ENCODE measurements around the gene CES4A.
A peak's percentile ranks its signal among the peaks of the same experiment; 100 is the strongest.
"Not testable (repeated sequence)": the region's sequence is repeated elsewhere in the genome, so short reads cannot be mapped to it uniquely, and the experiment has no call there.

CES4A gene

DNA sequence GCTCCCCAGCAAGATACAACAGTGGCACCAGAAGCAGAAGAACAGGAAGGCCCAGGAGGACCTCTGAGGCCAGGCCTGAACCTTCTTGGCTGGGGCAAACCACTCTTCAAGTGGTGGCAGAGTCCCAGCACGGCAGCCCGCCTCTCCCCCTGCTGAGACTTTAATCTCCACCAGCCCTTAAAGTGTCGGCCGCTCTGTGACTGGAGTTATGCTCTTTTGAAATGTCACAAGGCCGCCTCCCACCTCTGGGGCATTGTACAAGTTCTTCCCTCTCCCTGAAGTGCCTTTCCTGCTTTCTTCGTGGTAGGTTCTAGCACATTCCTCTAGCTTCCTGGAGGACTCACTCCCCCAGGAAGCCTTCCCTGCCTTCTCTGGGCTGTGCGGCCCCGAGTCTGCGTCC lies 15.4 kb upstream of the CES4A start:
- no peaks in the 10 kb centered on the region for H3K79me2 ChIP-seq (ENCODE audit: control insufficient read depth, insufficient read depth, low read length, unreplicated experiment)
- H3K27ac ChIP-seq (ENCODE audit: low read depth, low read length), result no peak overlapping the region
- H3K4me1 ChIP-seq (ENCODE audit: control insufficient read depth, insufficient read depth, low read length, unreplicated experiment), result peaks cover 4% of the 10 kb centered on the region
- no peak overlapping the region for H3K4me3 ChIP-seq (ENCODE audit: low read depth, low read length)
- no peak overlapping the region for H2AFZ ChIP-seq (ENCODE audit: low read length, unreplicated experiment)
- no peaks in the 10 kb centered on the region for H3K36me3 ChIP-seq (ENCODE audit: insufficient read depth, low read length)
- no peaks in the 10 kb centered on the region for H3K27me3 ChIP-seq (ENCODE audit: insufficient read depth, low read length)

DNA sequence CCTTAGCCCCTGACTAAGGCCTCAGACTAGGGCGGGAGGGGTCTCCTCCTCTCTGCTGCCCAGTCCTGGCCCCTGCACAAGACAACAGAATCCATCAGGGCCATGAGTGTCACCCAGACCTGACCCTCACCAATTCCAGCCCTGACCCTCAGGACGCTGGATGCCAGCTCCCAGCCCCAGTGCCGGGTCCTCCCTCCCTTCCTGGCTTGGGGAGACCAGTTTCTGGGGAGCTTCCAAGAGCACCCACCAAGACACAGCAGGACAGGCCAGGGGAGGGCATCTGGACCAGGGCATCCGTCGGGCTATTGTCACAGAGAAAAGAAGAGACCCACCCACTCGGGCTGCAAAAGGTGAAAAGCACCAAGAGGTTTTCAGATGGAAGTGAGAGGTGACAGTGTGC lies 14.7 kb upstream of the CES4A start:
- Histone ChIP-seq H3K27me3 (ENCODE audit: insufficient read depth, low read length) (no peaks in the 10 kb centered on the region), H3K4me1 (ENCODE audit: control insufficient read depth, insufficient read depth, low read length, unreplicated experiment) (peaks cover 6% of the 10 kb centered on the region), H3K79me2 (ENCODE audit: control insufficient read depth, insufficient read depth, low read length, unreplicated experiment) (no peaks in the 10 kb centered on the region), H3K27ac (ENCODE audit: low read depth, low read length) (no peak overlapping the region), H3K36me3 (ENCODE audit: insufficient read depth, low read length) (no peaks in the 10 kb centered on the region), H2AFZ (ENCODE audit: low read length, unreplicated experiment) (no peak overlapping the region), H3K4me3 (ENCODE audit: low read depth, low read length) (no peak overlapping the region)

DNA sequence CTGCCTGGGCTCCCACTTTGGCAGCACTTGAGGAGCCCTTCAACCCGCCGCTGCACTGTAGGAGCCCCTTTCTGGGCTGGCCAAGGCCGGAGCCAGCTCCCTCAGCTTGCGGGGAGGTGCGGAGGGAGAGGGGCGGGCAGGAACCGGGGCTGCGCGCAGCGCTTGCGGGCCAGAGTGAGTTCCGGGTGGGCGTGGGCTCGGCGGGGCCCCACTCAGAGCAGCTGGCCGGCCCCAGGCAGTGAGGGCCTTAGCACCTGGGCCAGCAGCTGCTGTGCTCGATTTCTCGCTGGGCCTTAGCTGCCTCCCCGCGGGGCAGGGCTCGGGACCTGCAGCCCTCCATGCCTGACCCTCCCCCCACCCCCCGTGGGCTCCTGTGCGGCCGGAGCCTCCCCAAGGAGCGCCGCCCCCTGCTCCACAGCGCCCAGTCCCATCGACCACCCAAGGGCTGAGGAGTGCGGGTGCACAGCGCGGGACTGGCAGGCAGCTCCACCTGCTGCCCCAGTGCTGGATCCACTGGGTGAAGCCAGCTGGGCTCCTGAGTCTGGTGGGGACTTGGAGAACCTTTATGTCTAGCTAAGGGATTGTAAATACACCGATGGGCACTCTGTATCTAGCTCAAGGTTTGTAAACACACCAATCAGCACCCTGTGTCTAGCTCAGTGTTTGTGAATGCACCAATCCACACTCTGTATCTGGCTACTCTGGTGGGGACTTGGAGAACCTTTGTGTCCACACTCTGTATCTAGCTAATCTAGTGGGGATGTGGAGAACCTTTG lies 14.0 kb upstream of the CES4A start:
- not testable (repeated sequence) for H3K27ac ChIP-seq (ENCODE audit: low read depth, low read length)

DNA sequence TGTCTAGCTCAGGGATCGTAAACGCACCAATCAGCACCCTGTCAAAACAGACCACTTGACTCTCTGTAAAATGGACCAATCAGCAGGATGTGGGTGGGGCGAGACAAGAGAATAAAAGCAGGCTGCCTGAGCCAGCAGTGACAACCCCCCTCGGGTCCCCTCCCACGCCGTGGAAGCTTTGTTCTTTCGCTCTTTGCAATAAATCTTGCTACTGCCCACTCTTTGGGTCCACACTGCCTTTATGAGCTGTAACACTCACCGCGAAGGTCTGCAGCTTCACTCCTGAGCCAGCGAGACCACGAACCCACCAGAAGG lies 13.5 kb upstream of the CES4A start:
- not testable (repeated sequence) for H3K27ac ChIP-seq (ENCODE audit: low read depth, low read length); H2AFZ ChIP-seq (ENCODE audit: low read length, unreplicated experiment); H3K36me3 ChIP-seq (ENCODE audit: insufficient read depth, low read length); H3K4me3 ChIP-seq (ENCODE audit: low read depth, low read length); H3K27me3 ChIP-seq (ENCODE audit: insufficient read depth, low read length); H3K79me2 ChIP-seq (ENCODE audit: control insufficient read depth, insufficient read depth, low read length, unreplicated experiment)
- peaks cover 12% of the 10 kb centered on the region for H3K4me1 ChIP-seq (ENCODE audit: control insufficient read depth, insufficient read depth, low read length, unreplicated experiment)

More for the DNA sequence above, 14.0 kb upstream of the CES4A start:
- not testable (repeated sequence) for H2AFZ ChIP-seq (ENCODE audit: low read length, unreplicated experiment); H3K27me3 ChIP-seq (ENCODE audit: insufficient read depth, low read length); H3K4me3 ChIP-seq (ENCODE audit: low read depth, low read length); H3K36me3 ChIP-seq (ENCODE audit: insufficient read depth, low read length); H3K79me2 ChIP-seq (ENCODE audit: control insufficient read depth, insufficient read depth, low read length, unreplicated experiment)
- H3K4me1 ChIP-seq (ENCODE audit: control insufficient read depth, insufficient read depth, low read length, unreplicated experiment), result peaks cover 12% of the 10 kb centered on the region

DNA sequence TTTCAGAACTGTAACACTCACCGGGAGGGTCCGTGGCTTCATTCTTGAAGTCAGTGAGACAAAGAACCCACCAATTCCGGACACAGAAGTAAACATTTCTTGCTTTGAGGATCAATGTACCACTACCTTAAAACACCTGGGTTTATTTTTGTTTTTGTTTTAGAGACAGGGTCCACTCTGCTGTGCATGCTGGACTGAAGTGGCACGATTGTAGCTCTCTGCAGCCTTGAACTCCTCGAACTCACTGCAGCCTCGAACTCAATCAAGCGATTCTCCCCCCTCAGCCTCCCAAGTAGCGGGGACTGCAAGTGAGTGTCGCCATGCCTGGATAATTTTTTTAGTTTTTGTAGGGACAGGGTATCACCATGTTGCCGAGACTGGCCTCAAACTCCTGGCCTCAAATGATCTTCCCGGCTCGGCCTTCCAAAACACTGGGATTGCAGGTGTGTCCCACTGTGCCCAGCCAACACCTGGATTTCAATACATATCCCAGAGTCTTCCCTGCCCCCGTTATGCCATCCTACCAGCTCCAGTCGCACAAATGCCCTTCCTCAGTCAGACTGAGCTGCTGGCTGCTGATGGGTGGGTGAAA lies 13.0 kb upstream of the CES4A start:
- Histone ChIP-seq H3K4me3 (ENCODE audit: low read depth, low read length) (no peak overlapping the region), H3K36me3 (ENCODE audit: insufficient read depth, low read length) (no peaks in the 10 kb centered on the region), H3K27me3 (ENCODE audit: insufficient read depth, low read length) (no peaks in the 10 kb centered on the region), H3K79me2 (ENCODE audit: control insufficient read depth, insufficient read depth, low read length, unreplicated experiment) (no peaks in the 10 kb centered on the region), H3K4me1 (ENCODE audit: control insufficient read depth, insufficient read depth, low read length, unreplicated experiment) (peaks cover 12% of the 10 kb centered on the region), H2AFZ (ENCODE audit: low read length, unreplicated experiment) (no peak overlapping the region), H3K27ac (ENCODE audit: low read depth, low read length) (no peak overlapping the region)

DNA sequence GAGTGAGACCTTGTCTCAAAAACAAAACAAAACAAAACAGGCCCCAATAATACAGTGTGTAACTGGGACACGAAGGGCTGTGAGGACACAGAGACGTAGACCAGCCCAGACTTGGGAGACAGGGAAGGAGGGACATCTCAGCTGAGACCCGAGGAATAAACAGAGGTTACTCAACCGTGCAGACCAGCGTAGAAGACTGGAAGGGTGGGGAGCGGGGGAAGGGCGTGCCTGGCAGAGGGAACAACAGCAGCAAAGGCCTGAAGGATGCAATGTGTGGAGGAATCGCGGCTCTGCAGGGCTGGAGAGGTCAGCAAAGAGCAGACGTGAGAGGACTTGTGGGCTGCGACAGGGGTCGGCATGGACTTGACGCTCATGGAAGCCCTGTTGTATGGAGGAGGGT lies 11.6 kb upstream of the CES4A start:
- Histone ChIP-seq H3K27me3 (ENCODE audit: insufficient read depth, low read length) (no peaks in the 10 kb centered on the region), H3K27ac (ENCODE audit: low read depth, low read length) (no peak overlapping the region), H3K4me3 (ENCODE audit: low read depth, low read length) (no peak overlapping the region), H3K4me1 (ENCODE audit: control insufficient read depth, insufficient read depth, low read length, unreplicated experiment) (peaks cover 8% of the 10 kb centered on the region), H2AFZ (ENCODE audit: low read length, unreplicated experiment) (no peak overlapping the region), H3K79me2 (ENCODE audit: control insufficient read depth, insufficient read depth, low read length, unreplicated experiment) (no peaks in the 10 kb centered on the region), H3K36me3 (ENCODE audit: insufficient read depth, low read length) (no peaks in the 10 kb centered on the region)

DNA sequence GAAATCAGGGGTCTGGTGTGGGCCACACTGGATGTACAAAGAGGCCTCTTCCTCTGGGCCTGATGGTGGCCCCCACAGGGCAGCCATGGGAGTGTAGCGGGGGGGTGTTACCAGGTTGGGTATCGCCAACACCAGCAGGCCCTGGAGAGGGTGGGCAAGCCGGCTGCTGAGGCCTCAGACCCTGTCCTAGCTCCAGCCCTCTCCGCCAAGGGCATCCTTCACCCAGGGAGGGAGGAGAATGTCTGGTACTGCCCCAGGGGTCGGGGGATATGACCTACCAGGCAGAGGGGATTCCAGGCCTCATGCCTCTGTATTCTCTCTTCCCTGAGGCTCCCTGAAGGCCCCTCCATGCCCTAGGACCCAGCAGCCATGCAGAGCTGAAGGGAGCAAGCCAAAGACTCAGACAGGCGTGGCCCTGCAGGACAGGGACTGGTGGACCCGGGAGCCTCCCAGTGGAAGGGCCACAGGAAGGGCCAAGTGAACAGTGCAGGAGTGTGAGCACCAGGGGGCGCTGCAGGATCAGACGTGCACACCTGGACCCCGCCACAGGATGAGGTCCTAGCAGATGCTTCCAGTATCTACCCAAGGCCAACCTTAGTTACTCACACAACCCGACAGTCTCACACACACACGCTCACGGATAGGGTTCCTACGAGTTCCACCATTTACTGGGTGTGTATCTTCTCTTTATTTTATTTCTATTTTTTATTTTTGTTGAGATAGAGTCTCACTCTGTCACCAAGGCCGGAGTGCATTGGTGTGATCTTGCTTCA lies 10.9 kb upstream of the CES4A start:
- Histone ChIP-seq H3K36me3 (ENCODE audit: insufficient read depth, low read length) (no peaks in the 10 kb centered on the region), H3K27me3 (ENCODE audit: insufficient read depth, low read length) (no peaks in the 10 kb centered on the region), H3K4me3 (ENCODE audit: low read depth, low read length) (no peak overlapping the region), H2AFZ (ENCODE audit: low read length, unreplicated experiment) (no peak overlapping the region), H3K4me1 (ENCODE audit: control insufficient read depth, insufficient read depth, low read length, unreplicated experiment) (peaks cover 8% of the 10 kb centered on the region), H3K27ac (ENCODE audit: low read depth, low read length) (no peak overlapping the region), H3K79me2 (ENCODE audit: control insufficient read depth, insufficient read depth, low read length, unreplicated experiment) (no peaks in the 10 kb centered on the region)

DNA sequence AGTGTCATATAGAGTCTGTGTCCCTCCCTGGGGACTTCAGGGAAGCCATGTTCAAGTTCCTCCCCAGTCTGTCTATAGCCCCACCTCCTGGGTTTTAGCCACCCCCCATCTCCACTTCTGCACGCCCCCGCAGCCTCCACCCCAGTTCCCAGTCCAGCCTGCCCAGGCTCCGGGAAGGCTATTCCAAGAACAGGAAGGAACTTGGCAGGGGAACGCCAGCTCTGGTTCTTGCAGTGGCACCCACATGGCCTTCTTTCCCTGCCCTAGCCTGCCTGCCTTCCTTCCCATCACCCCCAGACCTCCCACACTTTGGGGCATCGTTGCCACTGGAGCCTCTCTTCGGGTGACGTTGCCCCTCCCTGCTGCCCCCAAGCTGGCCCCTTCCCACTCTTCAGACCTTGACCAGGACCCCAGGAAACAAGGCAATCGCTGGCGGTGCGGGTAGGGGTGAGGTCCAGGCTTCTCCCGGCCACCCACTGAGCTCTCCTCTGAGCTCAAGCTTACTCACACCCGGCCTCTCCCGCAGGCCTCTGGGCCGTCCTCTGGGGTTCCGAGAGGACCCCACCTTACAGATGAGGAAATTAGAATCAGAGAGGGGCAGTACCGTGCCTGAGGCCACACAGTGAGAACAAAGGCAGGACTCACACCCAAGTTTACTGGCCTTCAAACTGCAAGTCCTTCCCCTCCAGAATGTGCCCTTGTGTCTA lies 9.2 kb upstream of the CES4A start:
- Histone ChIP-seq H3K36me3 (ENCODE audit: insufficient read depth, low read length) (no peaks in the 10 kb centered on the region), H3K27ac (ENCODE audit: low read depth, low read length) (no peak overlapping the region), H3K79me2 (ENCODE audit: control insufficient read depth, insufficient read depth, low read length, unreplicated experiment) (no peaks in the 10 kb centered on the region), H2AFZ (ENCODE audit: low read length, unreplicated experiment) (peak overlapping the region; percentile 53), H3K4me1 (ENCODE audit: control insufficient read depth, insufficient read depth, low read length, unreplicated experiment) (peaks cover 8% of the 10 kb centered on the region), H3K4me3 (ENCODE audit: low read depth, low read length) (no peak overlapping the region), H3K27me3 (ENCODE audit: insufficient read depth, low read length) (no peaks in the 10 kb centered on the region)

DNA sequence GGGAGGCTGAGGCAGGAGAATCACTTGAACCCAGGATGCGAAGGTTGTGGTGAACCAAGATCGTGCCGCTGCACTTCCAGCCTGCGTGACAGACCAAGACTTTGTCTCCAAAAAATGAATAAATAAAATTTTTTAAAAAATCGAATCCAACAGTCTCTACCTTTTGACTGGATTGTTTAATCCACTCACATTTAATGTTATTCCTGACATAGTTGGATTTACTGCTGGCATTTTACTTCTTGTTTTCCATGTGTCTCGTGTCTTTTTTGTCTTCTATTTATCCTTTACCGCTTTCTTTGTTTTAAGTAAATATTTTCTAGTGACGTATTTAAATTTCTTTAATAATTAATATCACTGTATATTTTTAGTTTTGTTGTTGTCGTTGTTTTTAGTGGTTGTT lies 5.4 kb upstream of the CES4A start:
- Histone ChIP-seq H3K4me3 (ENCODE audit: low read depth, low read length) (no peak overlapping the region), H3K27ac (ENCODE audit: low read depth, low read length) (no peak overlapping the region), H2AFZ (ENCODE audit: low read length, unreplicated experiment) (no peak overlapping the region), H3K4me1 (ENCODE audit: control insufficient read depth, insufficient read depth, low read length, unreplicated experiment) (peaks cover 8% of the 10 kb centered on the region), H3K27me3 (ENCODE audit: insufficient read depth, low read length) (no peaks in the 10 kb centered on the region), H3K36me3 (ENCODE audit: insufficient read depth, low read length) (no peaks in the 10 kb centered on the region), H3K79me2 (ENCODE audit: control insufficient read depth, insufficient read depth, low read length, unreplicated experiment) (no peaks in the 10 kb centered on the region)

DNA sequence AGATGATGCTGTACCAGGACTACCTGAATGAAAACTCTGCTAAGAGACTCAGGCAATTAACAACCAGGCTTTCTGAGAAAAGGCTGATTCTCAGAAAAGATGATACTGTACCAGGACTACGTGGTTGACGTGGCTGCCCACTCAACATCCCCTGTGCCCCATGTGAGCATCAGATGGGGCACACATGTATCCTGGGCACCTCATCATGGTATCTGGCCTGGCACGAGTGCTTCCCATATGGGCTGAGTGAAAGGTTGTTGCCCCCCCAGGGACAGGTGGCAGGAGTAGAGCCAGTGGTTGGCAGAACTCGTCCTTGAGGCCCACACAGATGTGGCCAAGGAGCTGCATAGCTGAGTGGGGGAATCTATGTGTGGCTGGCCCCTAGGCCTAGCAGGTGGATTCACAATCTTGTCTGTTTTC lies 3.5 kb upstream of the CES4A start:
- no peak overlapping the region for H3K27ac ChIP-seq (ENCODE audit: low read depth, low read length)
- H3K4me3 ChIP-seq (ENCODE audit: low read depth, low read length), result no peak overlapping the region
- no peaks in the 10 kb centered on the region for H3K4me1 ChIP-seq (ENCODE audit: control insufficient read depth, insufficient read depth, low read length, unreplicated experiment)
- no peaks in the 10 kb centered on the region for H3K27me3 ChIP-seq (ENCODE audit: insufficient read depth, low read length)
- no peaks in the 10 kb centered on the region for H3K36me3 ChIP-seq (ENCODE audit: insufficient read depth, low read length)
- no peaks in the 10 kb centered on the region for H3K79me2 ChIP-seq (ENCODE audit: control insufficient read depth, insufficient read depth, low read length, unreplicated experiment)
- H2AFZ ChIP-seq (ENCODE audit: low read length, unreplicated experiment), result no peak overlapping the region

Measured in ACC112 (cell line).